ENCODE data around the gene TNFAIP8L1. TPM values are rescaled to one million over a fixed set of nuclear protein-coding genes. Genes with fewer than 3 reads are reported as not detected.

TNFAIP8L1 gene
- total RNA-seq, 1 donor from 2014 or later = 24.5 TPM

GRCh38 chr19:4609878-4610511 is 29.3 kb upstream of the TNFAIP8L1 start:
- ATAC-seq (peak; percentile 20), DNase-seq (ENCODE audit: low spot score) (no peak)

GRCh38 chr19:4613254-4613751 is 26.0 kb upstream of the TNFAIP8L1 start:
- ATAC-seq = no peak
- DNase-seq (ENCODE audit: low spot score) = no peak

GRCh38 chr19:4618019-4618418 is 21.3 kb upstream of the TNFAIP8L1 start:
- ATAC-seq = no peak

GRCh38 chr19:4619668-4620294 is 19.5 kb upstream of the TNFAIP8L1 start:
- ATAC-seq (no peak), DNase-seq (ENCODE audit: low spot score) (no peak)

More at GRCh38 chr19:4618019-4618418, 21.3 kb upstream of the TNFAIP8L1 start:
- DNase-seq (ENCODE audit: low spot score) = no peak

- no peak for ATAC-seq
- no peak for DNase-seq (ENCODE audit: low spot score)
These were observed 18.6 kb upstream of the TNFAIP8L1 start for GRCh38 chr19:4620675-4621074.

- ATAC-seq = no peak
These were observed 16.5 kb upstream of the TNFAIP8L1 start for GRCh38 chr19:4622695-4623421.

GRCh38 chr19:4624301-4624700 is 15.0 kb upstream of the TNFAIP8L1 start:
- ATAC-seq (no peak), DNase-seq (ENCODE audit: low spot score) (no peak)

More at GRCh38 chr19:4622695-4623421, 16.5 kb upstream of the TNFAIP8L1 start:
- DNase-seq (ENCODE audit: low spot score) = no peak

GRCh38 chr19:4624733-4625362 is 14.5 kb upstream of the TNFAIP8L1 start:
- ATAC-seq (peak; percentile 74), DNase-seq (ENCODE audit: low spot score) (no peak)

- peak; percentile 69 for DNase-seq (ENCODE audit: low spot score)
- ATAC-seq = peak; percentile 87
These were observed 6.0 kb upstream of the TNFAIP8L1 start for GRCh38 chr19:4633140-4633967.

GRCh38 chr19:4635754-4636116 is 3.6 kb upstream of the TNFAIP8L1 start:
- DNase-seq (ENCODE audit: low spot score) (no peak), ATAC-seq (no peak)

- DNase-seq (ENCODE audit: low spot score) = peak; percentile 69
- peak; percentile 42 for ATAC-seq
These were observed 3.1 kb upstream of the TNFAIP8L1 start for GRCh38 chr19:4636151-4636717.

GRCh38 chr19:4636761-4637160 is 2.6 kb upstream of the TNFAIP8L1 start:
- DNase-seq (ENCODE audit: low spot score) = no peak
- ATAC-seq = no peak

GRCh38 chr19:4638317-4638716 is 999 bp upstream of the TNFAIP8L1 start:
- ATAC-seq (no peak), DNase-seq (ENCODE audit: low spot score) (no peak)

GRCh38 chr19:4639531-4640246 is 373 bp downstream of the TNFAIP8L1 start:
- ATAC-seq = peak; percentile 62

GRCh38 chr19:4640247-4641000 is 1.1 kb downstream of the TNFAIP8L1 start:
- ATAC-seq (peak; percentile 19), DNase-seq (ENCODE audit: low spot score) (no peak)

More at GRCh38 chr19:4639531-4640246, 373 bp downstream of the TNFAIP8L1 start:
- peak; percentile 78 for DNase-seq (ENCODE audit: low spot score)

- no peak for DNase-seq (ENCODE audit: low spot score)
- no peak for ATAC-seq
These were observed 1.8 kb downstream of the TNFAIP8L1 start for GRCh38 chr19:4641132-4641531.

- ATAC-seq = no peak
- no peak for DNase-seq (ENCODE audit: low spot score)
These were observed 3.3 kb downstream of the TNFAIP8L1 start for GRCh38 chr19:4642625-4643024.

GRCh38 chr19:4645718-4646117 is 6.4 kb downstream of the TNFAIP8L1 start:
- DNase-seq (ENCODE audit: low spot score) (no peak), ATAC-seq (no peak)

All from left lobe of liver (tissue), 2 donors.